Body of pancreas (tissue), 4 donors: Measurements from ENCODE around the gene PLS1. TPM values are rescaled to one million over a fixed set of nuclear protein-coding genes. Genes with fewer than 3 reads are reported as not detected.
A peak's percentile ranks its signal among the peaks of the same experiment; 100 is the strongest.
"Not testable (repeated sequence)": the region's sequence is repeated elsewhere in the genome, so short reads cannot be mapped to it uniquely, and the experiment has no call there.

Experiments used
- ATAC-seq: fragments of 150-250 bp; one replicate; pipeline ENCODE4 v1.9.1; 2016
- DNase-seq, 4 donors: peaks; one replicate each; pipeline ENCODE4 v3.0.0-alpha.2; 2019
- H3K27ac ChIP-seq, 4 donors: fragments of 200-600 bp; sonication (generic); 1 replicate in 3 of 4; 2 replicates in 1 of 4; pipeline versions ENCODE4 v1.5.1 to v1.6.1; 2016 to 2019; ENCODE audit warnings: mild to moderate bottlenecking in 1 of 4, mixed read lengths in 1 of 4, moderate library complexity in 1 of 4
- H3K27me3 ChIP-seq, 2 donors: fragments of 200-600 bp; sonication (generic); one replicate each; pipeline ENCODE4 v1.6.0; 2016; ENCODE audit warnings: mild to moderate bottlenecking in 1 of 2
- H3K36me3 ChIP-seq, 2 donors: fragments of 200-600 bp; sonication (generic); replicated peaks in 1 of 2; 2 replicates each; pipeline ENCODE4 v1.5.1; 2016; ENCODE audit warnings: low read depth in 2 of 2; ENCODE audit not compliant: insufficient read depth in 1 of 2
- H3K4me1 ChIP-seq: fragments of 200-600 bp; sonication (generic); one replicate; pipeline ENCODE4 v1.6.0; 2016
- H3K4me3 ChIP-seq, 2 donors: fragments of 200-600 bp; sonication (generic); 1 replicate in 1 of 2; 2 replicates in 1 of 2; pipeline ENCODE4 v1.5.1; 2016 to 2019
- H3K9me3 ChIP-seq, 3 donors: fragments of 200-600 bp; sonication (generic); 1 replicate in 2 of 3; 2 replicates in 1 of 3; pipeline ENCODE4 v1.5.1; 2016
- POLR2A ChIP-seq, 3 donors: fragments of 450-650 bp; IDR thresholded peaks; one replicate each; pipeline ENCODE4 v1.6.1; 2016; ENCODE audit warnings: antibody characterized with exemption in 3 of 3, mild to moderate bottlenecking in 2 of 3
- WGBS, 2 donors: methylation state at CpG; one replicate each; pipeline ENCODE4 v1.1.5; 2017; 5-methylcytosine and 5-hydroxymethylcytosine counted together
- intact Hi-C: fragments of 100-400 bp; cut with DNase I; formaldehyde crosslinking; loops from one replicate; pipeline ENCODE4 v1.15.1; 2023
- total RNA-seq, 2 donors: library from RNA; depleted of rRNA; stranded (reverse); fragments of >200 nt; gene quantifications; one replicate each; pipeline ENCODE4 v1.1.0, GENCODE V29; 2016
- TF ChIP-seq, protein P1 (sequence below), 7 experiments: fragments of 450-650 bp in 4 of 7; fragments of 200-600 bp in 3 of 7; sonication (generic) in 3 of 7; IDR thresholded peaks; one replicate each; pipeline ENCODE4 v1.5.1; 2016 to 2019; ENCODE audit warnings: antibody characterized with exemption in 7 of 7

Gene PLS1
- total RNA-seq, 2 donors from 2014 or later = 6.3 to 21.8 TPM

- intact Hi-C loops = no loop called here
- Histone ChIP-seq H3K27ac (peak overlapping the region; percentile 82 to 93 (median 86)), H3K36me3 (no peaks in the 10 kb centered on the region), H3K27me3 (no peaks in the 10 kb centered on the region), H3K4me1 (peaks cover 26% of the 10 kb centered on the region), H3K4me3 (peak overlapping the region; percentile 19 to 85), H3K9me3 (no peaks in the 10 kb centered on the region)
- TF ChIP-seq, protein P1, sequence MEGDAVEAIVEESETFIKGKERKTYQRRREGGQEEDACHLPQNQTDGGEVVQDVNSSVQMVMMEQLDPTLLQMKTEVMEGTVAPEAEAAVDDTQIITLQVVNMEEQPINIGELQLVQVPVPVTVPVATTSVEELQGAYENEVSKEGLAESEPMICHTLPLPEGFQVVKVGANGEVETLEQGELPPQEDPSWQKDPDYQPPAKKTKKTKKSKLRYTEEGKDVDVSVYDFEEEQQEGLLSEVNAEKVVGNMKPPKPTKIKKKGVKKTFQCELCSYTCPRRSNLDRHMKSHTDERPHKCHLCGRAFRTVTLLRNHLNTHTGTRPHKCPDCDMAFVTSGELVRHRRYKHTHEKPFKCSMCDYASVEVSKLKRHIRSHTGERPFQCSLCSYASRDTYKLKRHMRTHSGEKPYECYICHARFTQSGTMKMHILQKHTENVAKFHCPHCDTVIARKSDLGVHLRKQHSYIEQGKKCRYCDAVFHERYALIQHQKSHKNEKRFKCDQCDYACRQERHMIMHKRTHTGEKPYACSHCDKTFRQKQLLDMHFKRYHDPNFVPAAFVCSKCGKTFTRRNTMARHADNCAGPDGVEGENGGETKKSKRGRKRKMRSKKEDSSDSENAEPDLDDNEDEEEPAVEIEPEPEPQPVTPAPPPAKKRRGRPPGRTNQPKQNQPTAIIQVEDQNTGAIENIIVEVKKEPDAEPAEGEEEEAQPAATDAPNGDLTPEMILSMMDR (IDR thresholded peaks at IDR 0.05) = no peak
- TF ChIP-seq POLR2A (IDR thresholded peaks at IDR 0.05) = no peak
- WGBS, 2 donors = 1 to 3% methylated on average over 5 of the region's 5 CpGs
- ATAC-seq (peak; percentile 5), DNase-seq (no peak)
Measured at GRCh38 chr3:142596726-142597088, 514 bp downstream of the PLS1 start.

DNA sequence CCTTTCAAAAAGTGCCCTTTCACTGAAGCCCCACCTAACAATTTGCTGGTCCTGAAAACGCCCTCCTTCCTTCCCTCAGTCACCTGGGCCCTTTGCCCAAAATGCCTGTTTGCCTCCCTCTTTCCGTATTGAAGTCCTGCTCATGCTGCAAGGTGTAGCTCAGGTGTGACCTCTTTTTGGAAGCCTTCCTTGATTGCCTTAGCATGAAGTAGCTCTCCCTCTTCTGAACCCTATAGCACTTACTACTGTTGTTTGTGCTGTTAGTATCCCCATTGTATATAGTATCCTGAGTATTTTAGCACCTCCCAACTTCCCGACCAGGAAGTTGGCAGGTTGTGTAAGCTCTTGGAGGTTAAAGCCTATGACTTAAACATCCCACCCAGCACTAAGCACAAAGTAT, 1.7 kb downstream of the PLS1 start:
- H3K4me3 ChIP-seq = no peak overlapping the region
- intact Hi-C loops = no loop called here

DNA sequence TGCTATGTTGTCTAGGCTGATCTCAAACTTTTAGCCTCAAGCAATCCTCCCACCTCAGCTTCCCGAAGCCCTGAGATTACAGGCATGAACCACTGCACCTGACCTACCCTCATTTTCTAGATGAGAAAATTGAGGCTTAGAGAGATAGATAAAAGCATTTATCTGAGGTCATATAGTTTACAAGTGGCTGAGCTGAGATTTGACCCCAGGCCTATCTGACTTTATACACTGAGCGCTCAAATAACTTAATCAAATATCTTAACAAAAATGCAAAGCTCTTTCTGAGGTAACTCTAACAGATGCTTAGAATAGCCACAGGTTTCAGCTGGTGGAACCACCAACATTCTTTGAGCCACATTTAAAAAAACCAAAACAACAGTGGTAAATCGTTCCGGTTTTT, 5.5 kb downstream of the PLS1 start:
- intact Hi-C loops = no loop called here
- WGBS, 2 donors = 91 to 94% methylated on average over 4 of the region's 4 CpGs
- DNase-seq = no peak
- no peaks in the 10 kb centered on the region for H3K9me3 ChIP-seq
- TF ChIP-seq, protein P1 (IDR thresholded peaks at IDR 0.05) = no peak
- no peak for TF ChIP-seq POLR2A (IDR thresholded peaks at IDR 0.05)
- no peaks in the 10 kb centered on the region for H3K27me3 ChIP-seq
- peaks cover 27% of the 10 kb centered on the region for H3K4me1 ChIP-seq
- no peak overlapping the region for H3K27ac ChIP-seq
- H3K4me3 ChIP-seq = no peak overlapping the region
- ATAC-seq = no peak
- no peaks in the 10 kb centered on the region for H3K36me3 ChIP-seq

More for the DNA sequence above, 1.7 kb downstream of the PLS1 start:
- 16 to 22% methylated on average over 3 of the region's 3 CpGs for WGBS, 2 donors
- no peaks in the 10 kb centered on the region for H3K36me3 ChIP-seq
- no peaks in the 10 kb centered on the region for H3K27me3 ChIP-seq
- TF ChIP-seq, protein P1 (IDR thresholded peaks at IDR 0.05) = no peak
- TF ChIP-seq POLR2A (IDR thresholded peaks at IDR 0.05) = no peak
- ATAC-seq = no peak
- peaks cover 26% of the 10 kb centered on the region for H3K4me1 ChIP-seq
- H3K27ac ChIP-seq = peak overlapping the region in 2 of 4 donors; percentile 10 to 93
- DNase-seq = peak in 1 of 4 donors; percentile 35
- no peaks in the 10 kb centered on the region for H3K9me3 ChIP-seq

DNA sequence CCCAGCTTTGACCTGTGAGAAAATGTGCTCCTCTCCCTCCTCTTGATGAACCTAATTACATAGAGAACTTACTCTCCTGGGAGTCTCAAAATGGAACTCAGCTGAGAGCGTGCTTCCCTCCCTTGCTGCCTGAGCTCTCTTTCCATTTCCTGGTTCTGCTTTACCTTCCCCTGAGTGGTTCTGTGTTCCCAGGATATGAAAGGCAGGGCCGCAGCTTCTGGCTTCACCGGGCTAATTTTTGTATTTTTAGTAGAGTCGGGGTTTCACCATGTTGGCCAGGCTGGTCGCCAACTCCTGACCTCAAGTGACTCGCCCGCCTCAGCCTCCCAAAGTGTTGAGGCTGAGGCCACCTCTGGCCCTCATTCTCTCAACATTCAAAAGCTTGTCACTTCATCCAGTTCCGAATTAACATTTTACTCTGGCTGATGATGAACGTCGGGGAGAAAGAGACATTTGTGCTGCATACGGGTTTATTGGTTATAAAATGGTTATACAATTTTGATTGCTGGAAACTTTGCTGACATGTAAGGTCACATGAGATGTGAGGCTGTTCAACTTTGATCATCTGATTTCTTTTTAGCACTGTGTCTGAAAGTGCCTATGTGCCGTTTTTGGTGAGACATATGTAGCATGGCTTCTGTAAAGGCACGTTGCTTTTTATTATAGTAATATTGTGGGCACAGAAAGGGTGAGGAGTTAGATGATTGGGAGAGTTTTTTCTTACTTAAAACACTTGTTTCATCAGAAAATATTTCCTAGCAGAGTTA, 6.6 kb downstream of the PLS1 start:
- H3K9me3 ChIP-seq = no peaks in the 10 kb centered on the region
- H3K4me1 ChIP-seq = peaks cover 17% of the 10 kb centered on the region
- ATAC-seq (no peak), DNase-seq (no peak)
- TF ChIP-seq, protein P1 (IDR thresholded peaks at IDR 0.05) = no peak
- no peak for TF ChIP-seq POLR2A (IDR thresholded peaks at IDR 0.05)
- 92 to 94% methylated on average over 12 to 13 of the region's 13 CpGs for WGBS, 2 donors
- no peak overlapping the region for H3K27ac ChIP-seq
- intact Hi-C loops = no loop called here
- no peaks in the 10 kb centered on the region for H3K36me3 ChIP-seq
- no peak overlapping the region for H3K4me3 ChIP-seq
- no peaks in the 10 kb centered on the region for H3K27me3 ChIP-seq

GRCh38 chr3:142603386-142603705, 7.2 kb downstream of the PLS1 start:
- H3K27me3 ChIP-seq, ATAC-seq, DNase-seq, H3K4me3 ChIP-seq, H3K36me3 ChIP-seq, H3K27ac ChIP-seq, intact Hi-C loops, H3K9me3 ChIP-seq: not testable (repeated sequence)
- H3K4me1 ChIP-seq = peaks cover 12% of the 10 kb centered on the region
- WGBS, 2 donors = 95 to 98% methylated on average over 7 of the region's 7 CpGs
